Heart left ventricle (tissue), 16 donors: Measurements from ENCODE around the gene REPIN1. TPM values are rescaled to one million over a fixed set of nuclear protein-coding genes. Genes with fewer than 3 reads are reported as not detected.

ENCODE experiments used
- ATAC-seq, 4 donors: fragments of 200-7000 bp; cut with Tn5 transposase; one replicate each; pipeline ENCODE4 v1.9.1; 2020 to 2022; ENCODE audit warnings: moderate library complexity in 4 of 4, mild to moderate bottlenecking in 3 of 4, moderate number of reproducible peaks in 1 of 4
- DNase-seq, 5 donors: peaks; one replicate each; pipeline ENCODE4 v3.0.0-alpha.2; 2020
- H3K27ac ChIP-seq, 12 donors: fragments of 200-600 bp; sonication (generic) in 4 of 12; one replicate each; pipeline versions ENCODE4 v1.5.0 to v1.8.0; 2016 to 2022; ENCODE audit warnings: mild to moderate bottlenecking in 2 of 12
- H3K27me3 ChIP-seq, 9 donors: fragments of 200-600 bp; sonication (generic) in 2 of 9; one replicate each; pipeline versions ENCODE4 v1.5.1 to v1.8.0; 2016 to 2022; ENCODE audit warnings: mild to moderate bottlenecking in 3 of 9
- H3K36me3 ChIP-seq, 9 donors: fragments of 200-600 bp; sonication (generic) in 2 of 9; one replicate each; pipeline versions ENCODE4 v1.5.0 to v1.8.0; 2018 to 2022; ENCODE audit warnings: mild to moderate bottlenecking in 2 of 9
- H3K4me1 ChIP-seq, 12 donors: fragments of 200-600 bp; sonication (generic) in 4 of 12; one replicate each; pipeline versions ENCODE4 v1.5.0 to v1.8.0; 2016 to 2022; ENCODE audit warnings: mild to moderate bottlenecking in 3 of 12
- H3K4me3 ChIP-seq, 12 donors: fragments of 200-600 bp; sonication (generic) in 4 of 12; one replicate each; pipeline versions ENCODE4 v1.5.0 to v1.8.0; 2017 to 2022; ENCODE audit warnings: mild to moderate bottlenecking in 9 of 12, moderate library complexity in 4 of 12
- H3K9me3 ChIP-seq, 12 donors: fragments of 200-600 bp; sonication (generic) in 4 of 12; one replicate each; pipeline versions ENCODE4 v1.5.0 to v1.8.0; 2016 to 2022; ENCODE audit warnings: mild to moderate bottlenecking in 1 of 12
- POLR2A ChIP-seq, 2 donors: fragments of 450-650 bp; IDR thresholded peaks; one replicate each; pipeline ENCODE4 v1.6.1; 2017; ENCODE audit warnings: antibody characterized with exemption in 2 of 2, mild to moderate bottlenecking in 2 of 2, moderate library complexity in 2 of 2
- WGBS, 4 donors: extraction: QIAGEN DNeasy Blood & Tissue Kit in 2 of 4; methylation state at CpG; one replicate each; pipeline versions ENCODE4 v1.1.5 to v1.1.7; 2013 to 2018; 5-methylcytosine and 5-hydroxymethylcytosine counted together
- intact Hi-C, 10 donors: fragments of 100-400 bp; cut with DNase I; formaldehyde crosslinking; loops; one replicate each; pipeline versions ENCODE4 v1.11.1 to v1.14.2; 2022
- polyA plus RNA-seq, 2 donors: library from polyadenylated mRNA; stranded (reverse); fragments of 200-250 nt; gene quantifications; one replicate each; pipeline ENCODE4 v1.2.3, GENCODE V29; 2013
- total RNA-seq, 9 donors: library from RNA; depleted of rRNA in 2 of 9; stranded (reverse); fragments of >200 nt in 2 of 9; fragmentation: NEBNext Ultra II Directional in 3 of 9; extraction: Animal tissue kit (Norgen Biotek cat#: 25700) in 3 of 9; gene quantifications; one replicate each; pipeline versions ENCODE4 v1.1.0 to v1.2.4, GENCODE V29; 2016 to 2023
- TF ChIP-seq, protein P1 (sequence below), 12 donors: fragments of 200-600 bp; sonication (generic) in 4 of 12; IDR thresholded peaks; one replicate each; pipeline versions ENCODE4 v1.5.0 to v1.8.0; 2018 to 2022; ENCODE audit warnings: antibody characterized with exemption in 12 of 12, mild to moderate bottlenecking in 5 of 12
- donor health status: ischemic (EF 13 %, LVEDD 7.1; RV severe dilation, severe dysfunction).
- donor health status: healthy with polysubstance abuse.
- donor health status: DM: no; HTN: yes; CAD: no.
- donor health status: DM: no; HTN: no; CAD: no.
- donor health status: ischemic (EF 25% LVEDD 6.9; RV normal size, moderate dysfunction).
- donor health status: ischemic (EF 25% LVEDD 5.7; RV mildly dilated, moderate dysfunction).
- donor health status: healthy.
- donor health status: DM: yes; HTN: yes; CAD: no.
- donor health status: ischemic (EF 35%, LVEDD 5.7; RV mildly dilated, moderate dysfunction).
- donor health status: nonischemic (EF 11% LVEDD 7.7; RV severe dilation, severe dysfunction).
- donor health status: DM: yes; HTN: yes; CAD: no.
- donor health status: PGD.
- donor health status: ischemic (EF 29% LVEDD 5.4; RV normal size, mild dysfunction).
- donor health status: nonischemic (EF 23%, LVEDD 6.1; RV moderate dilation, normal function).

REPIN1 gene
- total and polyA plus RNA-seq, 11 donors: 49.8 to 141 (median 98.4) TPM

DNA sequence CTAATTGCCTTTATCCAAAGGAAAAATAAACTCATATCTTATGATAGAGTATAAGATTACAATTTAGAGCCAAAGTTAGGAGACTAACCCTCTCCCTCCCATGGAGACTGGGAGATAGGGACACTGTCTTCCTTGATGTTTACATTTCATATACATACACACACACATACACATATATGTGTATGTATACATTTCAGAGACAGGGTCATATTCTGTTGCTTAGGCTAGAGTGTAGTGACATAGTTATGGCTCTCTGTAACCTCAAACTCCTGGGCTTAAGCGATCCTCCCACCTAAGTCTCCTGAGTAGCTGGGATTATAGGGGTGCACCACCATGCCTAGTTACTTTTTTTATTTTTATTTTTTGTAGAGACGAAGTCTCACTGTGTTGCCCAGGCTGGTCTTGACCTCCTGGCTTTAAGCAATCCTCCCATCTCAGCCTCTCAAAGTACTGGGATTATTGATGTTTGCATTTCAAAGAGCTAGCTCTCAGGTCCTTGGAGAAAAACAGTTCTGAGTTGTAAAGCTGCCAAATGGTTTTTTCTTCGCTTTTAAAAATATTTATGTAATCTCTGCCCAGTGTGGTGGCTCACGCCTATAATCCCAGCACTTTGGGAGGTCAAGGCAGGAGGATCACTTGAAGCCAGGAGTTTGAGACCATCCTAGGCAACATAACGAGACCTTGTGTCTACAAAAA is 8.1 kb upstream of the REPIN1 start:
- peaks cover 0 to 26% (median 0%) of the 10 kb centered on the region in 12 donors for H3K4me1 ChIP-seq
- no peak overlapping the region for H3K4me3 ChIP-seq
- ATAC-seq (no peak), DNase-seq (no peak)
- 86 to 91% (median 88%) methylated on average over 5 of the region's 5 CpGs for WGBS, 4 donors
- H3K27ac ChIP-seq: no peak overlapping the region
- intact Hi-C loops: loop anchor here in 1 of 10 donors (5.0 kb wide), 1 partner anchor 47 kb away; a partner anchor contains a TSS
- no peaks in the 10 kb centered on the region for H3K27me3 ChIP-seq
- TF ChIP-seq POLR2A (IDR thresholded peaks at IDR 0.05): no peak
- TF ChIP-seq, protein P1, sequence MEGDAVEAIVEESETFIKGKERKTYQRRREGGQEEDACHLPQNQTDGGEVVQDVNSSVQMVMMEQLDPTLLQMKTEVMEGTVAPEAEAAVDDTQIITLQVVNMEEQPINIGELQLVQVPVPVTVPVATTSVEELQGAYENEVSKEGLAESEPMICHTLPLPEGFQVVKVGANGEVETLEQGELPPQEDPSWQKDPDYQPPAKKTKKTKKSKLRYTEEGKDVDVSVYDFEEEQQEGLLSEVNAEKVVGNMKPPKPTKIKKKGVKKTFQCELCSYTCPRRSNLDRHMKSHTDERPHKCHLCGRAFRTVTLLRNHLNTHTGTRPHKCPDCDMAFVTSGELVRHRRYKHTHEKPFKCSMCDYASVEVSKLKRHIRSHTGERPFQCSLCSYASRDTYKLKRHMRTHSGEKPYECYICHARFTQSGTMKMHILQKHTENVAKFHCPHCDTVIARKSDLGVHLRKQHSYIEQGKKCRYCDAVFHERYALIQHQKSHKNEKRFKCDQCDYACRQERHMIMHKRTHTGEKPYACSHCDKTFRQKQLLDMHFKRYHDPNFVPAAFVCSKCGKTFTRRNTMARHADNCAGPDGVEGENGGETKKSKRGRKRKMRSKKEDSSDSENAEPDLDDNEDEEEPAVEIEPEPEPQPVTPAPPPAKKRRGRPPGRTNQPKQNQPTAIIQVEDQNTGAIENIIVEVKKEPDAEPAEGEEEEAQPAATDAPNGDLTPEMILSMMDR (IDR thresholded peaks at IDR 0.05): no peak
- H3K36me3 ChIP-seq: no peaks in the 10 kb centered on the region
- no peaks in the 10 kb centered on the region for H3K9me3 ChIP-seq

DNA sequence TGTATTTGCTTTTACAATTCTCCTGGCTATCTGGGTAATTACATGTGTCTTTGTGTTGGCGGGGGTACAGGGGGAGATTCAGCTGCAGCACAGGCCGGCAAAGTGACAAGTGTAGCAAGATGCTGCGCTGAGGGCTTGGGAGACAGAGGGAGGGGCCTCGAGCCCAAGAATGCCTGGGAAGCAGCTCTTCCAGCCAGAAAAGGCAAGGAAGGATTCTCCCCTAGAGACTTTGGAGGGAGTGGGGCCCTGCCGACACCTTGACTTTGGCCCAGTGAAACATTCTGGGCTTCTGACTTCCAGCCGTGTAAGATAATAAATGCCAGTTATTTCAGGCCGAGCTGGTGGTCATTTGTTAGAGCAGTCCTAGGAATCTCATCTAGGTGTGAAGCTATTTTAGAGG is 7.2 kb upstream of the REPIN1 start:
- Histone ChIP-seq H3K27me3 (no peaks in the 10 kb centered on the region), H3K4me3 (no peak overlapping the region), H3K4me1 (peaks cover 0 to 35% (median 0%) of the 10 kb centered on the region in 12 donors), H3K27ac (no peak overlapping the region), H3K9me3 (no peaks in the 10 kb centered on the region), H3K36me3 (no peaks in the 10 kb centered on the region)
- intact Hi-C loops: loop anchor here in 1 of 10 donors (5.0 kb wide), 1 partner anchor 46 kb away; a partner anchor contains a TSS
- 52 to 59% (median 57%) methylated on average over 7 of the region's 7 CpGs for WGBS, 4 donors
- no peak for ATAC-seq
- TF ChIP-seq, protein P1 (IDR thresholded peaks at IDR 0.05): no peak
- no peak for TF ChIP-seq POLR2A (IDR thresholded peaks at IDR 0.05)
- no peak for DNase-seq

DNA sequence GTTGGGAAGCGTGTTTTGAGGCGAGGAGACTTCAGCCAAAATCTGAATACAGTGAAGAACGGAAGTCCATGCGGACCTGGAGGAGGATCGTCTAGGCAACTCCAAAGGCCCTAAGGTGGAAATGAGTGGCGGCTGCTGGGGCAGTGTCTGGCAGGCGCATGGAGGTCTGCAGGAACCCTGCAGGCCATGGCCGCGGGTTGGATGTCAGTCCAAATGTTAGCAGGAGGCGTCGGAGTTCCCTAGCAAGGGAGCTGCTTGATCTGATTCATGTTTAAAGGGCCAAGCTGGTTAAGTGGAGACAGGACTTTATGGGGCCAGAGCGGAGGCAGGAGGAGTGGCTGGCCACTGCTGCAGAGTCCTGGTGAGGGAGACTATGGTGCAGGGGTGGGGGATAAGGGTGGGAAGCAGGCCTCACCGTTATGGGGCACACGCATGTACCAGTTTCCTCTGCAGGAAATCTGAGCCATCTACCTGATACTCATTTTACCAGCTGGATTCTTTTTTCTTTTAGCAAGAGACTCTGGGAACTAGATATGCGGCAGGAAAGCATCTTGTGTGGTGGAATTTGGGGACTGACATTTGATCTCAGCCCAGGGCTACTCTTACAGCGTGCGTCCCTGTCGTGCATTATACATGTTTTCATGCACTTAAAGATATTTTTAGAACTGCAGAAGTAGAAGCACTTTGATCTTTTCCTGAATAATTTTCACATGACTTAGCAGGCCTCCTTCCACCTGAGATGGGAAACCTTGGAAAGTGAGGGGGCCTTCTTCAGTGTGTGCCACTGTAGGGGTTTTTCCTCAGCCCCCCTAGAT is 6.6 kb upstream of the REPIN1 start:
- H3K27ac ChIP-seq: no peak overlapping the region
- no peak for TF ChIP-seq POLR2A (IDR thresholded peaks at IDR 0.05)
- TF ChIP-seq, protein P1 (IDR thresholded peaks at IDR 0.05): no peak
- peak in 1 of 4 donors; percentile 33 for ATAC-seq
- peaks cover 0 to 31% (median 0%) of the 10 kb centered on the region in 12 donors for H3K4me1 ChIP-seq
- H3K9me3 ChIP-seq: no peaks in the 10 kb centered on the region
- intact Hi-C loops: loop anchor here in 1 of 10 donors (5.0 kb wide), 1 partner anchor 45 kb away; a partner anchor contains a TSS
- H3K4me3 ChIP-seq: no peak overlapping the region
- WGBS, 4 donors: 62 to 64% (median 63%) methylated on average over 18 of the region's 18 CpGs
- H3K36me3 ChIP-seq: no peaks in the 10 kb centered on the region
- no peaks in the 10 kb centered on the region for H3K27me3 ChIP-seq
- no peak for DNase-seq

DNA sequence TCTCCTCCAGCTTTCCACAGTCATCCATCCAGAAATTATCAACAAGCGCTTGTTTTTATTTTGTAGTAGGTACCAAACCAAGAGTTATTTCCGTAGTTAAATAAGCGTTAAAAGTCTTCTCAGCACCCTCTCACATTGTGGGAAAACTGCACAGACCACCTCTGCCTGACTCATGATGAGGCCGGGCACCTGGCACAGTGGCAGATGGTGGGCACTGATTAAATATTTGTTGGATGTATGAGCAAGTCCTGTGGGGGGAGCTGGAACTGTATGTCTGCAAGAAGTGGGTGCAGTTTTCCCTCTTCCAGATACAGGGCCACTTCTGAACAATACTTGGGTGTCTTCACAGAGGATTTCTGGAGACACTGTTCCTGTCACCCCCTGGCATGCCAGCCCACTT is 5.3 kb upstream of the REPIN1 start:
- intact Hi-C loops: loop anchor here in 1 of 10 donors (5.0 kb wide), 1 partner anchor 44 kb away; a partner anchor contains a TSS
- no peak overlapping the region for H3K27ac ChIP-seq
- H3K4me1 ChIP-seq: peaks cover 0 to 31% (median 9%) of the 10 kb centered on the region in 12 donors
- DNase-seq (no peak), ATAC-seq (no peak)
- H3K4me3 ChIP-seq: no peak overlapping the region
- TF ChIP-seq, protein P1 (IDR thresholded peaks at IDR 0.05): no peak
- no peak for TF ChIP-seq POLR2A (IDR thresholded peaks at IDR 0.05)
- H3K27me3 ChIP-seq: no peaks in the 10 kb centered on the region
- 88 to 94% (median 92%) methylated on average over 4 of the region's 4 CpGs for WGBS, 4 donors
- no peaks in the 10 kb centered on the region for H3K9me3 ChIP-seq
- no peaks in the 10 kb centered on the region for H3K36me3 ChIP-seq
